Dendritic cell treated with granulocyte-macrophage colony-stimulating factor and Interleukin-4, amounts not matched to agents 40 ng/mL and 50 ng/mL, for 4 days (primary cell): ENCODE results near the gene XRCC4.

Experiments used
- H3K27ac Mint-ChIP-seq: one replicate; pipeline ENCODE4 v1.8.0; 2022; ENCODE audit warnings: mild to moderate bottlenecking, mixed read lengths
- H3K27me3 Mint-ChIP-seq: one replicate; pipeline ENCODE4 v1.8.0; 2022; ENCODE audit warnings: mild to moderate bottlenecking, mixed read lengths
- H3K36me3 Mint-ChIP-seq: one replicate; pipeline ENCODE4 v1.8.0; 2022; ENCODE audit warnings: low read depth, mixed read lengths
- H3K4me1 Mint-ChIP-seq: one replicate; pipeline ENCODE4 v1.8.0; 2022; ENCODE audit warnings: low read depth, mixed read lengths
- H3K4me3 Mint-ChIP-seq: one replicate; pipeline ENCODE4 v1.8.0; 2022; ENCODE audit warnings: mild to moderate bottlenecking, moderate library complexity, mixed read lengths
- H3K9me3 Mint-ChIP-seq: one replicate; pipeline ENCODE4 v1.8.0; 2022; ENCODE audit warnings: mixed read lengths
- intact Hi-C: fragments of 100-400 bp; cut with micrococcal nuclease; formaldehyde crosslinking; loops from one replicate; pipeline ENCODE4 v1.15.0; 2022

The XRCC4 gene

DNA sequence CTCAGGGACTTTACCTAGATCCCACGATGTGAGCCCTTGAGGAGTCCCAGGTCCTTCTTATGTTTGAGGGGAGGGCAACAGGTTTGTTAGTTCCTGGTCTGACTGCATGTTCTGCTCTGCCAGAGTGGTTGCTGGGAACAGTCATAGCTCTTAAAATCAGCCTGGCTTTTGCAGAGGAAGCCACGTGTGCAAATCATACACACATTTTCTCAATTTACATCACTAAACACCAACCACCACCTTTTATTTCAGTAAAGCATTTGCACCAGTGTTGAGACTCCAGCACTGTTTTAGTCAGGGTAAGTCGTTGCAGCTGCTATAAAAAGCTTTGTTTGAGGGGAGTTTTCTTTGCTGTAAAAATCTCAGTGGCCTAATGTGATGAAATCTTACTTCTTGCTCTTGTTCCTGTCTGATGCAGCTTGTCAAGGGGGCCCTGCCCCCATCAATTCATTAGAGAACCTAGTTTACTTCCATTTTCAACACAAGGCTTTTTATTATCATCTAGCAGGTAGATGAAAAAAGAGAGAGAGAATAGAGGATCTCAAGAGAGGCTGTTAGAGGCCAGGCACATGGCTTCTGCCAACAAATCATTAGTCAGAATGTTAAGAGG, 323.9 kb downstream of the XRCC4 start:
- Mint-ChIP-seq H3K27ac (peak overlapping the region; percentile 32), H3K36me3 (no peaks in the 10 kb centered on the region), H3K27me3 (no peaks in the 10 kb centered on the region), H3K9me3 (no peaks in the 10 kb centered on the region), H3K4me3 (no peak overlapping the region), H3K4me1 (peaks cover 11% of the 10 kb centered on the region)
- intact Hi-C loops: no loop called here

- Mint-ChIP-seq H3K9me3 (no peaks in the 10 kb centered on the region), H3K36me3 (no peaks in the 10 kb centered on the region), H3K4me3 (no peak overlapping the region), H3K4me1 (peaks cover 11% of the 10 kb centered on the region), H3K27me3 (no peaks in the 10 kb centered on the region), H3K27ac (no peak overlapping the region)
- intact Hi-C loops: no loop called here
These were observed 324.4 kb downstream of the XRCC4 start for GRCh38 chr5:83401775-83402174.
